KOPT-K1 (cell line): ENCODE measurements around the gene CRACDL.
"Not testable (repeated sequence)": the region's sequence is repeated elsewhere in the genome, so short reads cannot be mapped to it uniquely, and the experiment has no call there.

Experiments
- H3K27ac ChIP-seq: fragments of 200-600 bp; sonication (generic); 2 replicates; pipeline ENCODE4 v1.5.1; 2016; ENCODE audit warnings: antibody characterized with exemption, mild to moderate bottlenecking, low read depth, low read length; ENCODE audit not compliant: poor library complexity, severe bottlenecking
- H3K36me3 ChIP-seq: fragments of 200-600 bp; sonication (generic); 2 replicates; pipeline ENCODE4 v1.5.1; 2017; ENCODE audit warnings: antibody characterized with exemption, mild to moderate bottlenecking, low read length, moderate library complexity; ENCODE audit not compliant: insufficient read depth
- H3K9me3 ChIP-seq: fragments of 200-600 bp; sonication (generic); 2 replicates; pipeline ENCODE4 v1.5.1; 2017; ENCODE audit warnings: antibody characterized with exemption, low read length, mild to moderate bottlenecking; ENCODE audit not compliant: insufficient read depth, poor library complexity, severe bottlenecking

Gene CRACDL

DNA sequence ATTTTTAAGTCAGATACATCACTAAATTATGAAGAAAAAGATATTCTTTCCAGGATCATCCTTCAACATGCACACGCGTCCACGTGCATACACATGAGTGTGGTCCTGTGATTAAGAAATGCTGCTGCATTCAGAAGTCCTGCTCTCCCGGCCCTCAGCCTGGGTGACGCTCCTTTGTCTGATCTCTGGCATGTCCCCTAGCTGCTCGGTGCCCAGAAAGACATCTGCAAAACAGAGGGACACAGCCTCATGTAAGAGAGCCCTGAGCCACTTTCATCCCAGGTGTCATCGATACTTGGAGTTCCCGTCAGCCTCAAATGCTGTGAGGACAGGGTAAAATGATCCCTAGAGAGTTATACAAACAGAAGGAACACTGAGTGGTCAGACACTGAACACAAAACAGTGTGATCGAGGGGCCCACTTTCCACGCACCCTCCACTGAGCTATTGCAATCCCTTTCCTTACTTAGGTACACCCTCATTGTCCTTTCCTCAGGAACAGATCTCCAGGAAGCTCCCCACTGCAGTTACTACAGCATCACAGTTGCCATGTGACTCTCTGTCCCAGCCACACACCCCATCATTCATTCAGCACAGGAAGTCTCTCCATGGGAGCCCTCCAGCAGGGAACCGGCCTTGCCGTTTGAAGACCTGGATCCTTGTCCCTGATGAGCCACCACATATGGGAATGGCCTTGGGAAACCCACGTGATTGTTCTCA, 32.1 kb downstream of the CRACDL start:
- H3K9me3 ChIP-seq: no peaks in the 10 kb centered on the region
- H3K36me3 ChIP-seq: no peaks in the 10 kb centered on the region
- no peak overlapping the region for H3K27ac ChIP-seq

GRCh38 chr2:98903064-98903355, 33.0 kb downstream of the CRACDL start:
- Histone ChIP-seq H3K9me3 (no peaks in the 10 kb centered on the region), H3K27ac (no peak overlapping the region), H3K36me3 (no peaks in the 10 kb centered on the region)

- no peak overlapping the region for H3K27ac ChIP-seq
- no peaks in the 10 kb centered on the region for H3K36me3 ChIP-seq
- H3K9me3 ChIP-seq: no peaks in the 10 kb centered on the region
Measured at GRCh38 chr2:98902209-98903063, 33.6 kb downstream of the CRACDL start.

- H3K27ac ChIP-seq: no peak overlapping the region
- H3K9me3 ChIP-seq: no peaks in the 10 kb centered on the region
- no peaks in the 10 kb centered on the region for H3K36me3 ChIP-seq
Measured at GRCh38 chr2:98901702-98902101, 34.3 kb downstream of the CRACDL start.

DNA sequence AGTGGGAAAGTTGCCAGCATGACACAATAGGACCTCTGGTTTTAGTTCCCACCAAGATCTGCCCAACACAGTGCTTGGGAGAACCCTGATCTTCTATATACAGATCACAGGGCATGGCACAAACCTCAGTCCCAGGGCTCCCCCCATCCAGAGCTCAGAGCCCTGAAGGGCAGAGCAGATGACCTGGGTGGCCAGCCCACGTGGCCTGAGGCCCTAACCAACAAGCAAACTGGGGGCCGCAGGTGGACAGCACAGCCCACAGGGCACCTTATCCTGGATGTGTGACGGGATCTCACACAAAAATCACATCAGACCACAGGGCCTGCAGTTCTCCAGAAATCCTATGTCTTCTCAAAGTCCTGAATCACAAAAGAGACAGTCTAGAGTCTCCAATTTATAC, 34.7 kb downstream of the CRACDL start:
- no peaks in the 10 kb centered on the region for H3K9me3 ChIP-seq
- no peak overlapping the region for H3K27ac ChIP-seq
- no peaks in the 10 kb centered on the region for H3K36me3 ChIP-seq

DNA sequence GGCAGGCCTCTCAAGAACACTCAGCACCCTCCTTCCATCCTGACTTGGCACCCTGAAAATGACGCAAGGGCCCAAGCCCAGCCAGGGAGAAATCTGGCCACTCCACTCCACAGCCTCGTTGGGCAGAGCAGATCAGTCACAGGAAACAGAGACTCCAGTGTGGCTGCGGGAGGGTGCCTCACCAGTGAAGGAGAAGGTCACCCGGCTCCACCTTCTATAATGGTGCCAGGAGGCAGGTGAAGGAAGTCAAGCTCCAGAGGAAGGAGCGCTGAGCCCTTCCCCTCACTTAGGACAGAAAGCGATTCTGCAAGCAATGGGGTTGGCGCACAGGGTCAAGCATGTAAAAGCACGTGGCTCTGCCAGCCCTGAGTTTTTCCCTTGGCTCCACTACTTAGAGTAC, 35.3 kb downstream of the CRACDL start:
- Histone ChIP-seq H3K27ac (no peak overlapping the region), H3K36me3 (no peaks in the 10 kb centered on the region), H3K9me3 (no peaks in the 10 kb centered on the region)

GRCh38 chr2:98899703-98900078, 36.3 kb downstream of the CRACDL start:
- not testable (repeated sequence) for H3K36me3 ChIP-seq, H3K9me3 ChIP-seq, H3K27ac ChIP-seq

- Histone ChIP-seq H3K9me3 (no peaks in the 10 kb centered on the region), H3K36me3 (no peaks in the 10 kb centered on the region), H3K27ac (no peak overlapping the region)
Measured at GRCh38 chr2:98899041-98899702, 36.9 kb downstream of the CRACDL start.

DNA sequence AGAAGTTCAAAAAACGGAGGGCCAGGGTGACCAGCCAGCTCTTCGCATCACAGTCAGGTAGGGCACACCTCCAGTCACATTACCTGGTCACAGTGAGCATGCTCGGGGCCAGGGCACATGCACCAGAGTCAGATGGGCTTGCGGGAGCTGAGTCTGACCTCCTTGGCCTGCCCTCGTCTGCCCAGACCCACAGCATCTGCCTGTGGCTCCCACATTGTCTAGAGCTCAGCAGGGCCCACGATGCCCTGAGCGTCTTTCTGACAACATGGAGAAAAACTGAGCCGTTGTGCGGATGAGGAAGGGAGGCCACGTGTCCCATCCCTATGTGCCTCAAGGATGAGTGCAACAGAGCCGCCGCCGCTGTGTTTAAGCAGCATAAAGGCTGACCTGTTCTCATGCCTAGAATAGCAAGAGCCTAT, 37.6 kb downstream of the CRACDL start:
- H3K36me3 ChIP-seq: no peaks in the 10 kb centered on the region
- no peaks in the 10 kb centered on the region for H3K9me3 ChIP-seq
- H3K27ac ChIP-seq: no peak overlapping the region

GRCh38 chr2:98897746-98898145, 38.3 kb downstream of the CRACDL start:
- no peaks in the 10 kb centered on the region for H3K9me3 ChIP-seq
- no peaks in the 10 kb centered on the region for H3K36me3 ChIP-seq

GRCh38 chr2:98896944-98897343, 39.1 kb downstream of the CRACDL start:
- Histone ChIP-seq H3K9me3 (no peaks in the 10 kb centered on the region), H3K36me3 (no peaks in the 10 kb centered on the region), H3K27ac (no peak overlapping the region)

More at GRCh38 chr2:98897746-98898145, 38.3 kb downstream of the CRACDL start:
- no peak overlapping the region for H3K27ac ChIP-seq

DNA sequence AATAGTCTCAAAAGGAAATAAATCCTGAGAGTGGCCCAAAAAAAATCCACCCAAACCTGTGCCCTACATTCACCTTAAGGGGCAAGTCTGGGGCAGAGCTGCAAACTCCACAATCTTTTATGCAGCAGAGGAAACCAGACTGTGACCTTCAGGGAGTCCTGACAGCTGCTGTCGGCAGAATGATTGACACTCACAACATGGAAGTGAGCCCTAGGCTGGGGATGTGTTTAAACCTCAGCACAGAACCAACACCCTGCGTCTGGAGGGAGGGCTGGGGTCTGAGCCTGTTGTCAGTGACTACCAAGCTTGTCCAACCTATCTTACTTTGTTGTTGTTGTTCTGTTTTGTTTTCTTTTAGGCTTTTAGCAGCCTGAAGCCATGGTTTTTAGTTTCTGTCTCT, 39.6 kb downstream of the CRACDL start:
- Histone ChIP-seq H3K9me3 (no peaks in the 10 kb centered on the region), H3K36me3 (no peaks in the 10 kb centered on the region), H3K27ac (no peak overlapping the region)

GRCh38 chr2:98895901-98896300, 40.1 kb downstream of the CRACDL start:
- Histone ChIP-seq H3K27ac (no peak overlapping the region), H3K9me3 (no peaks in the 10 kb centered on the region), H3K36me3 (no peaks in the 10 kb centered on the region)

- H3K36me3 ChIP-seq: no peaks in the 10 kb centered on the region
- H3K9me3 ChIP-seq: peaks cover 2% of the 10 kb centered on the region
- no peak overlapping the region for H3K27ac ChIP-seq
Measured at GRCh38 chr2:98895221-98895620, 40.8 kb downstream of the CRACDL start.

DNA sequence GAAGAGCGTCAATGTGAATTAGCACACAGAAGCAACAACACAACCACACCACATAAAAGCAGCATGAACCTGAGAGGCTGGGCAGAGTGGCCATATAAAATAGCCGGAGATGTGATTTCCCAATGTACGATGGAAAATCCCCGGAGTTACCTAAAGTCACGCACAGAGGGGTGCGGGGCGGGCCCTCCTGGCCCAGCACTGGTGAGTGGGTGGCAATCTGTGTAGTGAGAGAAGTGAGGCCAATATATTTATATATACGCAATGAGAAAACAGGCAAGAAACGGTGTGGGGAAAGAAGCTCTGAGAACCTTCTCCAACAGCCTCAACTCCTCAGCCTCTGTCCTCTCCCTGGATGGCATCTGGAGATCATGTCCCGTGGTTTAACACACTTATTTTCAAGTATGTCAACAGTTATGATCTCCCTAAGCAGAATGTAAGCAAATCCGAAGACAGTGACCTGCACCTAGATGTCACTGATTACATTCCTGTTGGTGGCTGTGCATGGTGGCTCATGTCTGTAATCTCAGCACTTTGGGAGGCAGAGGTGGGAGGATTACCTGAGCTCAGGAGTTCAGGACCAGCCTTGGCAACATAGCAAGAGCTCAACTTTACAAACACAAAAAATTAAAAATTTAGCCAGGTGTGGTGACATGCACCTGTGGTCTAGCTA, 41.6 kb downstream of the CRACDL start:
- Histone ChIP-seq H3K27ac (no peak overlapping the region), H3K36me3 (no peaks in the 10 kb centered on the region), H3K9me3 (peaks cover 7% of the 10 kb centered on the region)
